Measurements from ENCODE around the gene RBMS1. TPM values are rescaled to one million over a fixed set of nuclear protein-coding genes. Genes with fewer than 3 reads are reported as not detected.

Gene RBMS1
- polyA plus RNA-seq, 1 donor (not counting 4 experiments of a cell fraction or from before 2014, with no cell fraction given), result 89.1 TPM

DNA sequence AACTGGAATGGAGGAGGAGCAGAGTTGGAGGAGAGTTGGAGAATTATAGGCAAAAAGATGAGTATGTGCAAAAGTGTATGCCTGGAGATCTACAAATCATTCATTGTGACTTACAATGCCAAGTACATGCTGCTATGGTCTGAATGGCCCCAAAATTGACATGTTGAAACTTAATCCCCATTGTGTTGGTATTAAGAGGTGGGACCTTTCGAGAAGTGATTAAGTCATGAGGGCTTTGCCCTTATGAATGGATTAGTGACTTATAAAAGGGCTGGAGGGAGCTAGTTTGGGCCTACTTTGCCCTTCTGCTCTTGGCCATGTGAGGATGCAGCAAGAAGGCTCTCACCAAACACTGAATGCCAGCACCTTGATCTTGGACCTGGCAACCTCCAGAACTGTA is 6.3 kb upstream of the RBMS1 start:
- H4K20me1 ChIP-seq (ENCODE audit: control insufficient read depth, extremely low read depth, insufficient read depth, low read length), result no peaks in the 10 kb centered on the region
- H3K9me1 ChIP-seq (ENCODE audit: control insufficient read depth, extremely low read depth, insufficient read depth, low read length), result no peaks in the 10 kb centered on the region
- no peak overlapping the region for H3K9ac ChIP-seq (ENCODE audit: control insufficient read depth, extremely low read depth, insufficient read depth, low read length)
- H3K4me2 ChIP-seq (ENCODE audit: control insufficient read depth, extremely low read depth, insufficient read depth, low read depth, low read length), result no peak overlapping the region
- no peaks in the 10 kb centered on the region for H3K9me3 ChIP-seq (ENCODE audit: control insufficient read depth, low read depth, low read length)
- no peaks in the 10 kb centered on the region for H3K27me3 ChIP-seq (ENCODE audit: control insufficient read depth, extremely low read depth, insufficient read depth, low read length)
- H3K36me3 ChIP-seq (ENCODE audit: control insufficient read depth in 2 of 2, extremely low read depth in 1 of 2, insufficient read depth in 2 of 2, low read length in 2 of 2), result no peaks in the 10 kb centered on the region
- no peak overlapping the region for H3K4me3 ChIP-seq (ENCODE audit: control insufficient read depth in 2 of 3, extremely low read depth in 1 of 3, insufficient read depth in 2 of 3, low read depth in 1 of 3, low read length in 3 of 3)
- H3K27ac ChIP-seq (ENCODE audit: control insufficient read depth, insufficient read depth, low read length), result no peak overlapping the region
- no peak for DNase-seq (ENCODE audit: low read depth, low spot score)
- dilution Hi-C loops (cut with MboI; ENCODE audit: extremely low pct_ligation_motif_present, low sequenced_read_pairs), result no loop called here
- H3K79me2 ChIP-seq (ENCODE audit: control insufficient read depth, insufficient read depth, low read length), result no peaks in the 10 kb centered on the region
- FAIRE-seq, result no peak
- TF ChIP-seq CTCF (optimal IDR thresholded peaks at IDR 0.05 in 1 of 3, IDR thresholded peaks at IDR 0.05 in 1 of 3, conservative IDR thresholded peaks at IDR 0.05 in 1 of 3; ENCODE audit: extremely low read depth in 1 of 3, insufficient read depth in 2 of 3, low read length in 3 of 3) (no peak), EZH2 (IDR thresholded peaks at IDR 0.05; ENCODE audit: low read length) (no peak)
- no peaks in the 10 kb centered on the region for H3K4me1 ChIP-seq (ENCODE audit: control insufficient read depth, extremely low read depth, insufficient read depth, low read length)
- no peak overlapping the region for H2AFZ ChIP-seq (ENCODE audit: control insufficient read depth, low read length)

DNA sequence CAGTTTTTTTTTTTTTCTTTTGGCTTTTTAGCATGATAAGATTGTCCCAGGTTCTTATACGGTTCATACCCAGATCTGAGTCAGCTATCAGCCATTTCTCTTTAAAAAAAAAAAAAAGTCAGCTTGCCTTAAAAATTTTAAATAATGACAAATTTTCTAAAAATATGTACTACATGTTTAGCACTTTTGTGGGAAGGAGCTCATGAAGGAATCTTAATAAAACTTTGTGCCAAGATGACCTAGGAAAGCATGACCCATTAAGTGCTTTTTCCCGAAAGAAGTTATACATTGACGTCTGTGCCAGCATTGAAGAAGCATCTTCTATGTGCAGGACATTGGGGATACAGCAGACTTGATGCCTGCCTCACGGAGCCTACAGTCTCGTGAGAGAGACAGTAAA is 4.5 kb upstream of the RBMS1 start:
- Histone ChIP-seq H3K4me3 (ENCODE audit: control insufficient read depth in 2 of 3, extremely low read depth in 1 of 3, insufficient read depth in 2 of 3, low read depth in 1 of 3, low read length in 3 of 3) (no peak overlapping the region), H4K20me1 (ENCODE audit: control insufficient read depth, extremely low read depth, insufficient read depth, low read length) (no peaks in the 10 kb centered on the region), H3K4me2 (ENCODE audit: control insufficient read depth, extremely low read depth, insufficient read depth, low read depth, low read length) (no peak overlapping the region), H3K9ac (ENCODE audit: control insufficient read depth, extremely low read depth, insufficient read depth, low read length) (no peak overlapping the region), H3K79me2 (ENCODE audit: control insufficient read depth, insufficient read depth, low read length) (peaks cover 1% of the 10 kb centered on the region), H3K9me1 (ENCODE audit: control insufficient read depth, extremely low read depth, insufficient read depth, low read length) (no peaks in the 10 kb centered on the region), H3K27me3 (ENCODE audit: control insufficient read depth, extremely low read depth, insufficient read depth, low read length) (no peaks in the 10 kb centered on the region), H3K36me3 (ENCODE audit: control insufficient read depth in 2 of 2, extremely low read depth in 1 of 2, insufficient read depth in 2 of 2, low read length in 2 of 2) (no peaks in the 10 kb centered on the region), H3K27ac (ENCODE audit: control insufficient read depth, insufficient read depth, low read length) (no peak overlapping the region), H3K4me1 (ENCODE audit: control insufficient read depth, extremely low read depth, insufficient read depth, low read length) (peaks cover 6% of the 10 kb centered on the region), H3K9me3 (ENCODE audit: control insufficient read depth, low read depth, low read length) (no peaks in the 10 kb centered on the region), H2AFZ (ENCODE audit: control insufficient read depth, low read length) (no peak overlapping the region)
- DNase-seq (ENCODE audit: low read depth, low spot score) (no peak), FAIRE-seq (no peak)
- dilution Hi-C loops (cut with MboI; ENCODE audit: extremely low pct_ligation_motif_present, low sequenced_read_pairs), result no loop called here
- TF ChIP-seq EZH2 (IDR thresholded peaks at IDR 0.05; ENCODE audit: low read length), result no peak
- TF ChIP-seq CTCF (optimal IDR thresholded peaks at IDR 0.05 in 1 of 3, IDR thresholded peaks at IDR 0.05 in 1 of 3, conservative IDR thresholded peaks at IDR 0.05 in 1 of 3; ENCODE audit: extremely low read depth in 1 of 3, insufficient read depth in 2 of 3, low read length in 3 of 3), result no peak

Measured in keratinocyte (primary cell).